Testis (tissue), 2 donors: ENCODE results near the gene MMP24.

Experiments used
- POLR2A ChIP-seq: fragments of 450-650 bp; IDR thresholded peaks from one replicate; pipeline ENCODE4 v1.6.1; 2017; ENCODE audit warnings: antibody characterized with exemption, mild to moderate bottlenecking, moderate library complexity
- TF ChIP-seq, protein P1 (sequence below), 3 experiments: fragments of 450-650 bp in 2 of 3; fragments of 200-600 bp in 1 of 3; sonication (generic) in 1 of 3; IDR thresholded peaks; one replicate each; pipeline ENCODE4 v1.5.1; 2016 to 2019; ENCODE audit warnings: antibody characterized with exemption in 3 of 3, mild to moderate bottlenecking in 2 of 3, moderate library complexity in 1 of 3

DNA sequence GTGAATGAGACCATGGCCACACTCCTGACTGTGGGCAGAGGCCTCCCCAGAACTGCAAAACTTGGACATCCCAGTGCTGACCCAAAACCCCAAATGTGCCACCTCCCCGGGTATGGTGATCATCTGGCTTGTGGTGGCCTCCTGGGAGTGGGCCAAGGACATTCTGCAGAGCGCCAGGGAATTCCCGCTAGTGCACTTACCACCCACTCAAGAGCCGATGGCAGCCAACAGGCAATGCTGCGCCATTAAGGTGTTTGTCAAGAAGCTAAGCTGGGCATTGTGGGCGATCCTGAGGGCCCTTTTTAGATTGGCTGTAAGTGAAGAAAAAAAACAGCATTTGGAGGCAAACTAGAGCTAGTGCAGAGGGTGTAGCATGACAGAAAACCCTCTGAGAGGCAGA, 9.4 kb downstream of the MMP24 start:
- TF ChIP-seq, protein P1, sequence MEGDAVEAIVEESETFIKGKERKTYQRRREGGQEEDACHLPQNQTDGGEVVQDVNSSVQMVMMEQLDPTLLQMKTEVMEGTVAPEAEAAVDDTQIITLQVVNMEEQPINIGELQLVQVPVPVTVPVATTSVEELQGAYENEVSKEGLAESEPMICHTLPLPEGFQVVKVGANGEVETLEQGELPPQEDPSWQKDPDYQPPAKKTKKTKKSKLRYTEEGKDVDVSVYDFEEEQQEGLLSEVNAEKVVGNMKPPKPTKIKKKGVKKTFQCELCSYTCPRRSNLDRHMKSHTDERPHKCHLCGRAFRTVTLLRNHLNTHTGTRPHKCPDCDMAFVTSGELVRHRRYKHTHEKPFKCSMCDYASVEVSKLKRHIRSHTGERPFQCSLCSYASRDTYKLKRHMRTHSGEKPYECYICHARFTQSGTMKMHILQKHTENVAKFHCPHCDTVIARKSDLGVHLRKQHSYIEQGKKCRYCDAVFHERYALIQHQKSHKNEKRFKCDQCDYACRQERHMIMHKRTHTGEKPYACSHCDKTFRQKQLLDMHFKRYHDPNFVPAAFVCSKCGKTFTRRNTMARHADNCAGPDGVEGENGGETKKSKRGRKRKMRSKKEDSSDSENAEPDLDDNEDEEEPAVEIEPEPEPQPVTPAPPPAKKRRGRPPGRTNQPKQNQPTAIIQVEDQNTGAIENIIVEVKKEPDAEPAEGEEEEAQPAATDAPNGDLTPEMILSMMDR (IDR thresholded peaks at IDR 0.05) = no peak
- no peak for TF ChIP-seq POLR2A
